Endothelial cell of umbilical vein (primary cell): ENCODE data around the gene VEZT. TPM values are rescaled to one million over a fixed set of nuclear protein-coding genes. Genes with fewer than 3 reads are reported as not detected.

Experiments used
- BruUV-seq: library from RNA; stranded (reverse); fragments of 400-500 nt; replicated peaks from 2 replicates; lab custom pipeline; 2021; lab: Mats Ljungman, UMichigan
- CTCF ChIA-PET: fragments of 300-600, 350-600 bp; sonication (Branson Sonifier 250); formaldehyde crosslinking; loops from one replicate; lab custom pipeline; 2021; ENCODE audit warnings: antibody characterized with exemption, inconsistent platforms; lab: Charles Lee
- POLR2A ChIA-PET: fragments of 300-600, 350-600 bp; sonication (Branson Sonifier 250); formaldehyde crosslinking; loops from one replicate; lab custom pipeline; 2021; ENCODE audit warnings: antibody characterized with exemption, inconsistent platforms; lab: Charles Lee
- DNase-seq: peaks from one replicate; pipeline ENCODE4 v3.0.0-alpha.2; 2011; ENCODE audit warnings: low read depth, low spot score
- FAIRE-seq: peaks from 2 replicates; lab custom pipeline; 2011; peaks lifted over from hg19 to GRCh38; lab: Jason Lieb, UNC
- H2AFZ ChIP-seq: 2 replicates; pipeline ENCODE4 v1.6.0; 2012; ENCODE audit warnings: low read depth, low read length, control low read depth, inconsistent platforms
- H3K27ac ChIP-seq: 2 replicates; pipeline ENCODE4 v1.5.1; 2011; ENCODE audit warnings: low read depth, mild to moderate bottlenecking, control low read depth, low read length, moderate library complexity; ENCODE audit not compliant: insufficient read depth
- H3K27me3 ChIP-seq, 2 experiments: 2 replicates each; pipeline versions ENCODE4 v1.6.0 to v1.6.1; 2011; ENCODE audit warnings: low read length in 2 of 2, mixed read lengths in 1 of 2; ENCODE audit not compliant: control insufficient read depth in 2 of 2, insufficient read depth in 2 of 2
- H3K36me3 ChIP-seq, 2 experiments: 2 replicates in 1 of 2; 3 replicates in 1 of 2; pipeline ENCODE4 v1.5.1; 2011; ENCODE audit warnings: low read length in 2 of 2, mild to moderate bottlenecking in 1 of 2, moderate library complexity in 1 of 2; ENCODE audit not compliant: control insufficient read depth in 2 of 2, insufficient read depth in 2 of 2; ENCODE audit errors: extremely low read depth in 1 of 2
- H3K4me1 ChIP-seq: 3 replicates; pipeline ENCODE4 v1.5.1; 2011; ENCODE audit warnings: mild to moderate bottlenecking, low read length; ENCODE audit not compliant: control insufficient read depth, insufficient read depth; ENCODE audit errors: extremely low read depth
- H3K4me2 ChIP-seq: 2 replicates; pipeline ENCODE4 v1.6.1; 2011; ENCODE audit warnings: low read length, control low read depth, mixed read lengths; ENCODE audit not compliant: insufficient read depth
- H3K4me3 ChIP-seq, 3 experiments: fragments of 200-600 bp in 1 of 3; sonication (generic), shearing (Covaris generic) in 1 of 3; replicated peaks in 1 of 3; 2 replicates each; pipeline ENCODE4 v1.5.1; 2011 to 2016; ENCODE audit warnings: control low read depth in 3 of 3, low read length in 3 of 3, mild to moderate bottlenecking in 2 of 3, inconsistent platforms in 1 of 3, low read depth in 1 of 3, moderate library complexity in 1 of 3; ENCODE audit not compliant: insufficient read depth in 1 of 3
- H3K79me2 ChIP-seq: 2 replicates; pipeline ENCODE4 v1.6.0; 2012; ENCODE audit warnings: low read length, inconsistent platforms; ENCODE audit not compliant: control insufficient read depth, insufficient read depth
- H3K9ac ChIP-seq: replicated peaks from 2 replicates; pipeline ENCODE3; 2011; ENCODE audit warnings: low read length, control low read depth; ENCODE audit not compliant: insufficient read depth; ENCODE audit errors: extremely low read depth
- H3K9me1 ChIP-seq: replicated peaks from 3 replicates; pipeline ENCODE4 v1.6.0; 2011; ENCODE audit warnings: mild to moderate bottlenecking, low read length; ENCODE audit not compliant: control insufficient read depth, insufficient read depth; ENCODE audit errors: extremely low read depth
- H3K9me3 ChIP-seq: replicated peaks from 2 replicates; pipeline ENCODE4 v1.5.1; 2012; ENCODE audit warnings: low read length, inconsistent platforms; ENCODE audit not compliant: control insufficient read depth, insufficient read depth
- H4K20me1 ChIP-seq: replicated peaks from 2 replicates; pipeline ENCODE3; 2011; ENCODE audit warnings: mild to moderate bottlenecking, low read length; ENCODE audit not compliant: control insufficient read depth, insufficient read depth; ENCODE audit errors: extremely low read depth
- CTCF ChIP-seq, 2 donors: IDR thresholded peaks; 1 replicate in 1 of 2; 2 replicates in 1 of 2; pipeline ENCODE4 v1.5.1; 2011; ENCODE audit warnings: low read length in 2 of 2, mild to moderate bottlenecking in 2 of 2, moderate library complexity in 2 of 2, control low read depth in 1 of 2, inconsistent platforms in 1 of 2, low read depth in 1 of 2; ENCODE audit not compliant: insufficient read depth in 1 of 2; ENCODE audit errors: extremely low read depth in 1 of 2
- EZH2 ChIP-seq: IDR thresholded peaks from 2 replicates; pipeline ENCODE4 v1.6.1; 2012; ENCODE audit warnings: borderline replicate concordance, low read depth, mild to moderate bottlenecking, moderate library complexity, low read length, inconsistent platforms; ENCODE audit not compliant: severe bottlenecking
- FOS ChIP-seq: IDR thresholded peaks from 2 replicates; pipeline ENCODE4 v1.6.1; 2011; ENCODE audit warnings: mild to moderate bottlenecking, low read length, moderate library complexity, borderline replicate concordance; ENCODE audit not compliant: insufficient read depth
- GATA2 ChIP-seq: IDR thresholded peaks from 2 replicates; pipeline ENCODE4 v1.7.0; 2011; ENCODE audit warnings: low read depth, mild to moderate bottlenecking, moderate library complexity, mixed read lengths, low read length; ENCODE audit not compliant: insufficient read length, insufficient read depth
- JUN ChIP-seq: IDR thresholded peaks from 2 replicates; pipeline ENCODE4 v1.6.1; 2011; ENCODE audit warnings: borderline replicate concordance, low read depth; ENCODE audit not compliant: insufficient read length, insufficient read depth
- MAX ChIP-seq: IDR thresholded peaks from 2 replicates; pipeline ENCODE4 v1.6.1; 2011; ENCODE audit not compliant: insufficient read depth, insufficient read length
- MYC ChIP-seq: IDR thresholded peaks from one replicate; pipeline ENCODE4 v1.6.1; 2011; ENCODE audit warnings: mild to moderate bottlenecking, low read depth, low read length
- POLR2A ChIP-seq: IDR thresholded peaks from 2 replicates; pipeline ENCODE4 v1.6.1; 2012; ENCODE audit warnings: low read depth, mild to moderate bottlenecking, control low read depth, low read length
- POLR2AphosphoS5 ChIP-seq: IDR thresholded peaks from 2 replicates; pipeline ENCODE4 v1.6.1; 2012; ENCODE audit warnings: low read depth, mild to moderate bottlenecking, control low read depth, low read length, moderate library complexity; ENCODE audit not compliant: insufficient read depth
- dilution Hi-C: fragments of 300-500 bp; cut with MboI; formaldehyde crosslinking; loops from one replicate; pipeline ENCODE4 v1.15.0; 2019; ENCODE audit warnings: low sequenced_read_pairs; ENCODE audit not compliant: extremely low pct_ligation_motif_present
- intact Hi-C: fragments of 100-400 bp; cut with micrococcal nuclease; formaldehyde crosslinking; loops from one replicate; pipeline ENCODE4 v1.10.0; 2022
- polyA plus RNA-seq, 4 experiments: library from polyadenylated mRNA; depleted of rRNA in 3 of 4; stranded (reverse) in 3 of 4; unstranded in 1 of 4; fragments of >200 nt; gene quantifications; 2 replicates each; pipeline versions ENCODE4 v1.2.1 to v1.2.3, GENCODE V29; 2011 to 2012; ENCODE audit warnings: missing spikeins in 1 of 4
- total RNA-seq: library from RNA; stranded (reverse); gene quantifications from 2 replicates; pipeline ENCODE4 v1.2.3, GENCODE V29; 2021

The VEZT gene
- total and polyA plus RNA-seq, 2 donors (not counting 3 experiments of a cell fraction or from before 2014, with no cell fraction given) = 57.8 to 91.3 TPM

GRCh38 chr12:95179011-95179410 lies 38.6 kb upstream of the VEZT start:
- no peak for FAIRE-seq

More at GRCh38 chr12:95179011-95179410, 38.6 kb upstream of the VEZT start:
- no peak overlapping the region for H3K9ac ChIP-seq
- H3K9me1 ChIP-seq = no peaks in the 10 kb centered on the region
- ChIA-PET POLR2A (interaction anchor here (0.7 kb wide), 1 partner anchor 1055 kb away, joined by 3 read pairs; no protein-coding TSS in a partner anchor), CTCF (interaction anchor here (0.6 to 1.4 kb wide), 2 partner anchors 15 to 33 kb away, joined by 3 read pairs; no protein-coding TSS in a partner anchor)
- no peaks in the 10 kb centered on the region for H3K79me2 ChIP-seq
- no peaks in the 10 kb centered on the region for H3K27me3 ChIP-seq
- no peaks in the 10 kb centered on the region for H4K20me1 ChIP-seq
- no peak overlapping the region for H3K4me3 ChIP-seq
- no TSS peak for BruUV-seq
- H3K4me1 ChIP-seq = peaks cover 9% of the 10 kb centered on the region
- no peak overlapping the region for H3K27ac ChIP-seq
- no peak overlapping the region for H2AFZ ChIP-seq
- no peak overlapping the region for H3K4me2 ChIP-seq
- H3K9me3 ChIP-seq = no peaks in the 10 kb centered on the region
- no peak for DNase-seq
- no peak for TF ChIP-seq GATA2
- no peak for TF ChIP-seq POLR2AphosphoS5
- no peak for TF ChIP-seq MAX
- no peak for TF ChIP-seq JUN
- TF ChIP-seq POLR2A = no peak
- no peak for TF ChIP-seq EZH2
- no peak for TF ChIP-seq MYC
- no peak for TF ChIP-seq CTCF (IDR thresholded peaks at IDR 0.05; ENCODE audit: extremely low read depth in 1 of 2, insufficient read depth in 1 of 2, low read depth in 1 of 2, low read length in 2 of 2)
- no peak for TF ChIP-seq FOS
- no peaks in the 10 kb centered on the region for H3K36me3 ChIP-seq
- intact Hi-C loops (no loop called here), dilution Hi-C loops (no loop called here)
